ENCODE measurements around the gene TUT7. TPM values are rescaled to one million over a fixed set of nuclear protein-coding genes. Genes with fewer than 3 reads are reported as not detected.

TUT7 gene
- total and polyA plus RNA-seq, 2 of the 4 experiments (the other 2 are of a cell fraction): 13.3 to 33.3 TPM

DNA sequence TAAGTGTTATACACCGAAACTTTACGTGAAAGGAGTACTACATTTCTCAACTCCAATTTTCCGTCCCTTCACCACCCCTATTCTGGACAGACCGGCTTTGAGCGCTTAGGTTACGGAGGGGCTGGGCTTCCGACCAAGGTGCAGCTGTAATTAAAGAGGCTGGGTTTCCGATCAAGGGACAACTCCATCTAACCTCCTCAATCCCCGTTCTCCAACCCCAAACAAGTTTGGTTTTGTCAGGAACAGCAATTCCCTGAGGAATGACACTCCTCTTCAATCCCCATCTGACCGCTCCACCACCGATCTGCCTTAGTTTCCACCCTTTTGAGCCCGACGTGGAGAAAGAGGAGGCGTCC is 577 bp downstream of the TUT7 start:
- peak overlapping the region; percentile 90 for H4K5ac ChIP-seq (ENCODE audit: low read depth, low read length)
- peak; percentile 1 for ATAC-seq (ENCODE audit: low read depth)

More for the DNA sequence above, 577 bp downstream of the TUT7 start:
- peak overlapping the region; percentile 85 for H2BK5ac ChIP-seq (ENCODE audit: low read depth, low read length, poor library complexity, severe bottlenecking)
- peak overlapping the region; percentile 96 for H3K56ac ChIP-seq (ENCODE audit: extremely low read depth, insufficient read depth, low read length)
- peak overlapping the region; percentile 93 for H4K91ac ChIP-seq (ENCODE audit: insufficient read depth, low read depth, low read length)
- no peak for DNase-seq
- ChIA-PET CTCF (no interaction called here), POLR2A (ENCODE audit: unreplicated experiment) (no interaction called here)
- peak overlapping the region; percentile 89 for H3K23ac ChIP-seq (ENCODE audit: low read depth, low read length)
- H2BK20ac ChIP-seq (ENCODE audit: low read depth, low read length): no peak overlapping the region
- peak overlapping the region; percentile 72 for H3K18ac ChIP-seq (ENCODE audit: low read depth, low read length)
- no peaks in the 10 kb centered on the region for H3K27me3 ChIP-seq (ENCODE audit: control insufficient read depth, insufficient read depth, low read length)
- peak overlapping the region; percentile 73 for H2AK9ac ChIP-seq (replicated peaks; ENCODE audit: low read depth, low read length, poor library complexity)
- no peak for TF ChIP-seq CHD1 (IDR thresholded peaks at IDR 0.05; ENCODE audit: low read depth, low read length)
- no peak for TF ChIP-seq POLR2A (IDR thresholded peaks at IDR 0.05; ENCODE audit: low read depth, low read length)
- no peak for TF ChIP-seq RFX5 (IDR thresholded peaks at IDR 0.05; ENCODE audit: low read depth, low read length)
- 0% methylated on average over 3 of the region's 14 CpGs; no CpG with 5 or more reads in 1 of the 2 experiments for WGBS, 2 experiments (ENCODE audit: extremely low coverage in 2 of 2, insufficient read length in 1 of 2)
- H3K4me2 ChIP-seq (ENCODE audit: low read depth, low read length): peak overlapping the region; percentile 95
- H2AFZ ChIP-seq (replicated peaks; ENCODE audit: low read length, poor library complexity): peak overlapping the region; percentile 97
- peak overlapping the region; percentile 87 to 93 for H4K8ac ChIP-seq (ENCODE audit: low read depth in 2 of 2, low read length in 2 of 2)
- peak overlapping the region; percentile 73 for H3K27ac ChIP-seq (ENCODE audit: insufficient read depth, low read length)
- H3K4me1 ChIP-seq (ENCODE audit: control insufficient read depth, insufficient read depth, low read length): peaks cover 3% of the 10 kb centered on the region; the same call in 1 of the 2 replicates
- no peaks in the 10 kb centered on the region for H3K9me3 ChIP-seq (ENCODE audit: control insufficient read depth, insufficient read depth, low read length)
- intact Hi-C loops (cut with micrococcal nuclease) (loop anchor here (1.0 kb wide), 1 partner anchor 53 kb away; no protein-coding TSS in a partner anchor), dilution Hi-C loops (cut with HindIII; ENCODE audit: low sequenced_read_pairs, unreplicated experiment) (no loop called here), in situ Hi-C loops (cut with MboI; ENCODE audit: low sequenced_read_pairs) (no loop called here)
- H4K20me1 ChIP-seq (ENCODE audit: insufficient read depth, low read length): no peaks in the 10 kb centered on the region
- peak overlapping the region; percentile 91 for H2AK5ac ChIP-seq (ENCODE audit: low read depth, low read length)
- H3K14ac ChIP-seq (replicated peaks; ENCODE audit: low read depth, low read length): peak overlapping the region; percentile 79
- H3K9me1 ChIP-seq (ENCODE audit: insufficient read depth, low read length): no peaks in the 10 kb centered on the region
- peaks cover 6 to 21% of the 10 kb centered on the region in 2 experiments for H3K79me1 ChIP-seq (ENCODE audit: low read depth in 1 of 2, low read length in 2 of 2)
- peak overlapping the region; percentile 97 for H3K9ac ChIP-seq (ENCODE audit: low read depth, low read length)
- BruUV-seq (replicated peaks): no TSS peak
- peak overlapping the region; percentile 65 for H2BK120ac ChIP-seq (ENCODE audit: low read depth, low read length)
- H2BK15ac ChIP-seq (ENCODE audit: low read depth, low read length): peak overlapping the region; percentile 72; the same call in 1 of the 3 replicates
- peak overlapping the region; percentile 93 for H3K4me3 ChIP-seq (ENCODE audit: insufficient read depth, low read depth, low read length)
- H3K4ac ChIP-seq (ENCODE audit: low read depth, low read length): peak overlapping the region; percentile 83
- H3K36me3 ChIP-seq (ENCODE audit: control insufficient read depth, insufficient read depth, low read length): peaks cover 2% of the 10 kb centered on the region; the same call in 1 of the 2 replicates
